GM21360 (cell line): ENCODE measurements around the gene ANKRD17.
A peak's percentile ranks its signal among the peaks of the same experiment; 100 is the strongest.
"Not testable (repeated sequence)": the region's sequence is repeated elsewhere in the genome, so short reads cannot be mapped to it uniquely, and the experiment has no call there.

Experiments used
- ATAC-seq: cut with Tn5 transposase; IDR thresholded peaks from one replicate; pipeline ENCODE4 v1.9.1; 2021; ENCODE audit warnings: mild to moderate bottlenecking, moderate library complexity; ENCODE audit not compliant: unreplicated experiment

Gene ANKRD17

DNA sequence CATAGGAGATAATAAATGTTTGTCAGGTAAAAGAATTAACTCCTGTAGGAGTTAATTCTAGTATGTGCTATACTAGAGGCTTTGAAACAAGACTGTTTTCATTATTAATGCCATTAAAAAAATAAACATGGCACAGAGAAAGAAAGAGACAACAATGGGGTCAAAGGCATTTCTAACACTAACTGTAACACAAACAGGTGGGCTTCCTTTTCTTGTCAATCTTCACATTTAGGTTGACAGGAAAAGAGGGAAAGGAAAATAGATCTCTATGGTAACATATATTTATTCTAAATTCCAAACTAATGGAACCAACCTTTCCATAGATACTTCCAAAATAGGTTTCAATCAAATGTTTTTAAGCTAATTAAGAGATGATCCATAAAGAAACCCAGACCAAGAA lies 9.8 kb downstream of the ANKRD17 start:
- no peak for ATAC-seq

GRCh38 chr4:73248416-73248815 lies 10.2 kb downstream of the ANKRD17 start:
- ATAC-seq: no peak

DNA sequence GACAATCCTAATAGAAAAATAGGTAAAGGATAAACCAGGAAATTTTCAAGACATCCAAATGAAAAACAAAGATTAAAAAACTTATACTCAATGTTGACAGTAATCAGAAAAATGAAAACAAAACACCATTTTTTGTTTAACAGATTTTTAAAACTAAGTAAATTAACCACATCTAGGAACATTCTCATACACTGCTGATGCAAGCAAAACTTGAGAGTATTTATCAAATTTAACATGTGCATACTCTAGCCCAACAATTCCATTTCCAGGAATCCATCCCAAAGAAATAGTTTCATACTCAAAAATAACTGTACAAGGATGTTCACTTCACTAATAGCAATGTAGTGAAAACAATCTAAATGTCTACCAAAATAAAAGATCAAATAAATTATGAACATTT lies 11.5 kb downstream of the ANKRD17 start:
- ATAC-seq: no peak

GRCh38 chr4:73245955-73246354 lies 12.6 kb downstream of the ANKRD17 start:
- no peak for ATAC-seq

DNA sequence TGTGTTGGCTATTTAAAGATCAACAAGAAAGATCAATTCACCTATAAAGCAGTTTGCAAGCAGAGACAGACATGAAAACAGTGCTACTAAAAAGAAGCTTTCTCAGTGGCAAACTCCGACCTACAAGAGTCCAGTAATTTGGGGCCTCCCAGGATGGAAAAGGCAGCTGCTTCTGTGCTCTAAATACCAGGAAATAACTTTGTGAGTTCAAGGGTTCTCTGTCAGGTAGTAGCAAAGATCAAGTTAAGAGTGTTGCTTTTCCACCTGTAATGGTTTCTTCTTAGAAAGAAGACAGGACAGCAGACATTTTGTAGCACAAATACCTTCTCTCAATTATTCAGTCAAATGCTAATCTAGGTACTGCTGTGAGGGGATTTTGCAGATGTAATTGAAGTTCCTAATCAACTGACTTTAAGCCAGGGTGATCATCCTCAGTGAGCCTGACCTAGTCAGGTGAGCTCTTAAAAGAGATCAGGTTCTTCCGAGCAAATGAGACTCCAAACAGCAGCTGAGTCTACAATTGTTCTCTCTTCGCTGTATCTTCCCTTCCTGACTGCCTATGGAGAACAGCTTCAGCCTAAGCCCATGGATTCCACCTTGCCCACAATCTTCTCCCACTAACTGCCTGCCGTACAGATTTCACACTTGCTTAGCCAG lies 13.5 kb downstream of the ANKRD17 start:
- ATAC-seq: no peak

DNA sequence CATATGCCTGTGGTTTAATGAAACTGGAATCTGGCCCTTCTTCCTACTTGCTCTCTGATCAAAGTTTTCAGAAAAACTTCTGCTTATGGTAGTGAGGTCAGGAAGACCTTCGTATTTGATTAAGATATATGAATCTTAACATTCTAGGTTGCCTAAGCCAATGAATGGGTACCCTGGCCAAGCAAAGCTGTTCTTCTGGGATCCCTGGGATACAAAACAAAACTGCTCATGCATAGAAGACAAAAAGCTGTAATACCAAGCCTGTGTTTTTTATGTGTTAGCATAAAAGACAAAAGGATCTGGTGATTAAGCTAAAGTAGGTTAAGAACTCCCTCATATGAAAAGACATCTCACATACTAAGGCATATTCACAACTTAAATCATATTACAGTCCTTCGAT lies 21.6 kb downstream of the ANKRD17 start:
- no peak for ATAC-seq

- no peak for ATAC-seq
Measured at GRCh38 chr4:73236151-73236550, 22.4 kb downstream of the ANKRD17 start.

GRCh38 chr4:73234712-73235111 lies 23.9 kb downstream of the ANKRD17 start:
- no peak for ATAC-seq

DNA sequence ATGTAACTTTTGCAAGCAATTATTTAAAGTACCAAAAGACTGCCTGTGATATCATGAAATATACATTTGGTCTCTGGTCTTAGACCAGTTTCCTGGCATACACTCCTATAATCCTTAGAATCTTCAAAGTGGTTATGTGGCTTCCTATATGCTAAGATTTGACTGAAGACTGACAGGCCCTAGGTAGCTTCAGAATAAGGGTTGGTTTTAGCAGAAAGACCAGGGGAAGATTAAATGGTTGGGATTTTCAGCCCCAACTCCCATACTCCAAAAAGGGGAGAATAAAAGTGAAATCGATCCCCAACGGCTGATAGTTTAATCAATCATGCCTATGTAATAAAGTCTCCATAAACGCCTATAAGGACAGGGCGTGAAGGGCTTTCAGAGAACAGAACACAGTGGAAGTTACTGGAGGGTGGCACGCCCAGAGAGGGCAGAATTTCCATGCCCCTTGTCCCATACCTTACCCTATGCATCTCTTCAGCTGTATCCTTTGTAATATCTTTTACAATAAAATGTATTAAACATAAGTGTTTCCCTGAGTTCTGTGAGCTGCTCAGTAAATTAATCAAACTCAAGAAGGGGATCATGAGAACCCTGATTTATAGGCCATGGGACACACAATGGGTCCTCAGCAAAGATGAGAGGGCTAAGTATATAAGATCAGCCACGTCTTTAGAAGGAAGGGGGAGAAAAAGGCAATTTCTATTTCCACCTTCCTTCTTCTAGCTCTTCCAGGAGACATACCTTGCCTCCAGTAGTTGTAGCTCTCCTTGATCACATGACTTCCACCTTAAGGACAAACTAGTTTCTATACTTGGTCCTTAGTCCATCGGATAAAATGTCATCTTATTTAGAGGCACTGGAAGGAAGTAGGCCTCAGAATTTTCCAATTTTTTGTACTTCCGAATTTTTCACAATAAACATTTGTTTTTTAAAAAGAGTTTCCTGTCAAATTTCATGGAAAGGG lies 26.8 kb downstream of the ANKRD17 start:
- ATAC-seq: no peak

- no peak for ATAC-seq
Measured at GRCh38 chr4:73230865-73231517, 27.6 kb downstream of the ANKRD17 start.

- not testable (repeated sequence) for ATAC-seq
Measured at GRCh38 chr4:73228800-73229199, 29.8 kb downstream of the ANKRD17 start.

- no peak for ATAC-seq
Measured at GRCh38 chr4:73224886-73225285, 33.7 kb downstream of the ANKRD17 start.

GRCh38 chr4:73223258-73223650 lies 35.3 kb downstream of the ANKRD17 start:
- no peak for ATAC-seq

DNA sequence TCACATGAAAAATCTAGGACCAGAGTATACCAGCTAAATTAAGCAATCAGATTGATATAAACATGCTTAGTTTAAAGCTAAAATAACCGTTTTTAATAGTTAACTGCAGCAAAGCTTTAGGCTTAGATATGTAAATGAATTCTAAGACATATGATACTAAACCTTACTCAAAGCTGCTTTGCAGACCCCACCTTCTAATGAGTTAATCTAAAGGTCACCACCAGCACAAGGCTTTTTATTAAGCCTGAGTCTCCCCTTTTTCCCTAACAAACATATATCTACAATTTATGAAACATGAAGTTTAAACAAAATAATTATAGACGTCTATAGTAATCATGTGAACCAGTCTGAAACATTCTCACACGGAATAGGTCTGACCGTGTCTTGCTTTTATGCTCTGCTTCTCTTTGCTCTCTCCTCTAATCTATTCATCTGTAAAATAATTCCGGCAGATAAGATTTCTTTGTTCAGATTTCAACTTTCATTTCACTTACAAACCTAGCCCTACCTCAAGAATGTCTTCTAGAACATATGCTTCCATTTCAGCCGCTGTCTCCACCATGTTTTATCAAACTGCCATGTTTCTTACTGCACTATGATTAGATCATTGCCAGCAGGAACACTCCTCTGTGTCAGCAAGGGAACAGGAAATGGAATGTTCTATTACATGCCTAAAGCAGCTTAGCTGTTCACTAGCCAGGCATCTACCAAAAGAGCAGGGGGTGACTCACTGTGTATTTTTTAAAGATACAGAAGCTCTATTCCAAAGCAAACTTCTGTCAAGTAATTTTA lies 35.9 kb downstream of the ANKRD17 start:
- peak; percentile 98 for ATAC-seq

DNA sequence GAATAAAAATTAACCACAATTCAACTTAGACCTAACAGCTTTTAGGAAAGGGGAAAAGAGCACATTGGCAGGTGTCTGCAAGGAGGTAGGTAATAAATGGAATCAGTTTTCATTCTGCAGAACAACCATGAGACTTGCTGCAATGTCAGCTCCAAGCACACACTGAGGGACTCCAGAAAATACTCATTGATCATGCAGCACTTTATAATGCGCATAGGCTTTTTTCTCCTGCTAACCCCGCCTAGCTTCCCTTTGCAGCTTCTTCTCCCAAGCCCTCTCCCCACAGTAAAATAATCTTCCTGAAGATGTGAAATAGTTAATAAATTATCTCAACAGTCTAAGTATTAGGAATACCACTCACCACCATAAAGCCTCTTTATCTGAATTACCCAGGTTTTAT lies 36.9 kb downstream of the ANKRD17 start:
- no peak for ATAC-seq

DNA sequence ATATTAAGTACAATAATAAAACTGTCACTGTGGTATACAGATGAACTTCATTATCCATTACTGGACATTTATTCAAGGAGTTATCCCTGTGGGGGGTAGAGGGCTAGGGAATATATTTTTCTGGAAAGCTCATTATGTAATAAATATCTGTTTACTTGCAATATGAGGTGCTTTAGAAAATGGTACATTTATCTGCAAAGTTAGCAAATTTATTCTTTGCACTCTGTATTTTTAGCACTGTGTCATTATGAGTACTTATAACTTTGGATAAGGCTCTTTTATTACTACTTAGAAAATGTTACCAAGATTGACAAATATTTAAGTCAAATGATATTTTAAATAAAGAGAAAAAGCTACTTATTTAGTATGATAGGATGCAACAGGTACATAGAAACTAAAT lies 37.8 kb downstream of the ANKRD17 start:
- ATAC-seq: no peak

GRCh38 chr4:73213916-73214653 lies 44.5 kb downstream of the ANKRD17 start:
- ATAC-seq: no peak

DNA sequence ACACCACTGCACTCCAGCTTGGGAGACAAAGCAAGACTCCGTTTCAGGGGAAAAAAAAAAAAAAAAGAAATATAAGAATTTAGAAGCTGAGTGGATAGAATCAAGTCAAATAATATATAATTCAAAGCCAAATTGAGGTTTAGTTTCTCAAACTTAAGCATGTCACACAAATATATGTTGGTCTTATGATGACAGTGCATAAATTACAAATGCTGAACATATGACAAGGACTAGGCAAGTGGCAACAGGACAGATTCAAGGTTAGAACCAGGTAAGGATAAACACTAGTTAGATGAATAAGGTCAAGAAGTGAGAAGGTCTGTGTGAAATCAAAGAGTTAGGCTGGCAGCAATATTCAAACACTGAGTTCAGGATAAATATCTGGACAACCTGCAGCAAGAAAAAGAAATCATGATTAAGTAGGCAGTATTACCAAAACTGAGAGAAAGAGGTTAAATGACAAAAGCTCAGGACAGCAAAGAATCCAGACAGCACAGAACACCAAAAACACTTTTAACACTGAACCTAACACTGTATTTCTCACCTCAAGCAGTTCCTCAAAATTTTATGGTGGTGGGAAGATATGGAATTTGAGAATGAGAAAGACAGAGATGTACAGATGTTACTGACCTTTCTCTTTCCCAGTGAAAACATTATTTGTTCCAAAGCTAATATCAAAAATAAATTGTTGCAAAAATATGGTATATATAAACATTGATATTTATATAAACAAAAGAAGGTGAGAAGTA lies 45.4 kb downstream of the ANKRD17 start:
- no peak for ATAC-seq

DNA sequence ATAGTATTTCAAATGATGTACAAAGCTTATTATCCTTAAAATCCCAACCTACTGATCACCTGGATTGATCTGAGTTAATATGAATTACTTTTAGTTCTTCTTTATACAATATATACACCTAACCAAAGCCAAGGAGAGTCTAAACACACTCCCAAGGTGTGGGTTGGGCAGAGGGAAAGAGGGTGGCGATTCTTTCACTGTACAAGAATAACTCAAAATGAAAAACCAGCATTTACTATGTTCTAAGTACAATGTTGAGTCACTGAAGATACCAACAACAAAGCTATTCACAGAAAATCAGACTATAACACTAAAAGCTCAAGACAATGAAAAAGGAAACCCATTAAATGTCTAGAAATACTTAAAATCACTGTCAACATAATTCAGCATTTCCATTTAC lies 46.6 kb downstream of the ANKRD17 start:
- ATAC-seq: no peak

- no peak for ATAC-seq
Measured at GRCh38 chr4:73208376-73208775, 50.2 kb downstream of the ANKRD17 start.
